ENCODE measurements around the gene BRAT1. TPM values are rescaled to one million over a fixed set of nuclear protein-coding genes. Genes with fewer than 3 reads are reported as not detected.
A peak's percentile ranks its signal among the peaks of the same experiment; 100 is the strongest.

Gene BRAT1
- total RNA-seq, 1 donor from 2014 or later, result 24.5 TPM

GRCh38 chr7:2523461-2523936, 31.8 kb downstream of the BRAT1 start:
- DNase-seq (ENCODE audit: low read depth), result no peak

DNA sequence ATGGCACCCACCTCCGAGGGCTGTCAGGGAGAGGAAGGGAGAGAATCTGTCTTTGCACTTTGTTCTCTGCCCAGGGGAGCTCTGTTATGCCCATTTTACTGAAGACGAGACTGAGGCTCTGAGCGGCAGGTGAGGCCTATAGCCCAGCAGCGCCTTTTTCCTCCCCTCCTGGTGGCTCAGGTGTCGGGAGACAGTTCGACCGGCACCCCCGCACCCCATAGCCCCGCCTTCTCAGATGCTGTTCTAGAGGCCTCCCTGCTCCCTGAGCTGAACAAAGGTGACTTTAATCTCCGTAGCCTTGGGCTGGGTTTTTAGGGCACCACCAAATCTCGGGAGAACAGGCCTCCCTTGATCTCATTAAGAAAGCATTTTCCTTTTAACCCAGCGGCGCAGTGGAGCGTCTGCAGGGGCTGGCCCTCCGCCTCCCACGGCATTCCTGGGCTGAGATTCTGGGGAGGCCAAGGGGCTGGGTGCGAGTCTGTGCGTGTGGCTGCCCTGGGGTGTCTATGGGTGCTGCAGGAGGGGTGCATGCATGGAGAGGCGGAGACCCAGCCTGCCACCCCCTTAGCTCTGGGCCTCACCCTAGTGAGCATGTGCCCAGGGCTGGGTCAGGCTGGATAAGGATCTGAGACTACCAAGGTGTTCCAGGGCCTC, 32.4 kb downstream of the BRAT1 start:
- peak; percentile 79 for DNase-seq (ENCODE audit: low read depth)

DNA sequence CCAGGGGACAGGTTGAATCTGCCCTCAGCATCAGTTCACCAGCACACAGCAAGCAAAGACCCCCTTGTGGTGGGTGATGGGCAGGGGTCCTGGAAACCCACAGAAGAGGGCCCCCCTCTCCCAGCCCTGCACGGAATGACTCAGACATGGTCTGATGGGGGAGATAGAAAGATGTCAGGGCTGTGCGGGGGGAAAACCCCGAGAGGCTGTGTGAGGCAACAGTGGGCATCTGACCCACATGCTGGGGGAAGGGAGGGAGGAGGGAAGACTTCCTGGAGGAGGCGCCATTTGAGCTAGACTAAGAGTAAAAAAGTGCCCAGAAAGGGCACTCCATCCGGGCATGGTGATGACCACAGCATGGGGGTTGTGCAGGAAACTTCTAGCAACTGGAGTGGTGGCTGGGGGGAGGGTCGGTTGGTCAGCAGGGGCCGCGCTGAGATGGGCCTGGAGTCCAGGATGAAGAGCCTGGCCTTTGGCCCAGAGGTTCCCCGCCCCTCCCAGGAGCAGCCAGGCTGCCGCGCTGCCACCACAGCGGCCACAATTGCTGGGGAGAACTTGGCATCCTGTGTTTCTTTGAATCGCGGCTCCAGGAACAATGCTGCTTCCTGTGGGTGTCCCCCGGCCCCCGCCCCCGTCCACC, 33.3 kb downstream of the BRAT1 start:
- peak; percentile 71 for DNase-seq (ENCODE audit: low read depth)

GRCh38 chr7:2521341-2521745, 34.0 kb downstream of the BRAT1 start:
- DNase-seq (ENCODE audit: low read depth), result no peak

- peak; percentile 30 for DNase-seq (ENCODE audit: low read depth)
Measured at GRCh38 chr7:2520761-2521290, 34.5 kb downstream of the BRAT1 start.

DNA sequence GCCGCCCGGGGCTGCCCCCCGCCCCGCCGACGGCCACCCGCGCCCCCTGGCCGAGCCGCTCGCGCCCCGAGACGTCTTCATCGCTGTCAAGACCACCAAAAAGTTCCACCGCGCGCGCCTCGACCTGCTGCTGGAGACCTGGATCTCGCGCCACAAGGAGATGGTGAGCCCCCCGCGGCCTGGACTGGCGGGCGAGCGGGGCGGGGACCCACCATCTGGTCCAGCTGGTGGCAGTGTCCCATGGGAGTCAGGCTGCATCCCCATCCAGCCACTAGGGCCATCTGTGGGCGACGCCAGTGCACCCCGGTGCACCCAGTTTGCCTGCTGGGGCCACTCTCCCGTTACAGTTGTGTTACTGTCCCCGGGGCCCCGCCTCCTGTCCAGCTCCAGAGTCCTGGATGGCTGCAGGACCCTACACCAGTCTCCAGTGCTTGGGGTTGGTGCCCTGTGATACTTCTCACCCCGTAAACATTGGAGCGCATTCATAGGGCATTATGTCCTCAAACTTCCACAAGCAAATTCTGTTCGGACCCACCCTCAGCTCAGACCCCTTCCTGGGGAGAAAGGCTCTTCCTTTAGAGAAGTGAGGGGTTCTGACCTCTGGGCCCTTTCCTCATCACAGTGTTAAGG, 35.1 kb downstream of the BRAT1 start:
- no peak for DNase-seq (ENCODE audit: low read depth)

DNA sequence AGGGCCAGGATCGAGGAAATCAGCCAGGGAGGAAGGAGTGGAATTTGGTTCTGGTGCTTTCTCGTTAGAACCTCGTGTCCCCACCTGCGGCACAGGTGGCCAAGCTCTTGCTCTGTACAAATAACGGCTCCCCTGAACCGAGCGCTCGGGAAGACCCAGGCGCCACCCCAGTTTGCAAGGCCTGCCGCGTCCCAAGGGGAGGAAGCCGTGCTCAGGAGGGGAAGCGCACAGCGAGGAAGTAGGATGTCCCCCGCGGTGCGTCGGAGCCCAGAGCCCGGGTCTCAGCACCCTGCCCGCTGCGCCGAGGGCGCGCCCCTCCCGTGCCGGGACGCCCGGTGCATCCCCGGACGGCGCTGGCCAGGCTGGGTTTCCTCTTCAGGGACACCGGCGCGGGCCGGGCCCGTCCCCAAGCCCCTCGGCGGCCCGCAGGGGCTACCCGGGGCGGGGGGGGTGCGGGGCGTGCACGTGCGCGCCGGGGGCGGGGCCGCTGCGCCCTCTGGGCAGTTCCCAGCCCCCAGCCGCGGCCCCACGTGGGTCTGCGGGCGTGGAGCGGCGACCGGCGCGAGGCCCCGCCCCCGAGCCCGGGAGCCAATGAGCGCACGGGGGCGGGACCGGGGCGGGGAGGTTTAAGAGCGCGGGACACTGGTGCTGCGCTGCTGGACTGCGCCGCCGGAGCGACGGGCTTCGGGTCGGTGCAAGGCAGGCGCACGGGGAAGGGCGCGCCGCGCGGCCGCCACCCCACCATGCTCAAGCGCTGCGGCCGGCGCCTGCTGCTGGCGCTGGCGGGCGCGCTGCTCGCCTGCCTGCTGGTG, 36.0 kb downstream of the BRAT1 start, which contains the start of gene LFNG:
Gene LFNG, plus strand, starts transcription at position 656 of the 812 bp plus-strand sequence. Its CDS starts 88 bp downstream, at position 744.
- DNase-seq (ENCODE audit: low read depth), result peak; percentile 58

- DNase-seq (ENCODE audit: low read depth), result no peak
Measured at GRCh38 chr7:2518737-2519118, 36.6 kb downstream of the BRAT1 start.

DNA sequence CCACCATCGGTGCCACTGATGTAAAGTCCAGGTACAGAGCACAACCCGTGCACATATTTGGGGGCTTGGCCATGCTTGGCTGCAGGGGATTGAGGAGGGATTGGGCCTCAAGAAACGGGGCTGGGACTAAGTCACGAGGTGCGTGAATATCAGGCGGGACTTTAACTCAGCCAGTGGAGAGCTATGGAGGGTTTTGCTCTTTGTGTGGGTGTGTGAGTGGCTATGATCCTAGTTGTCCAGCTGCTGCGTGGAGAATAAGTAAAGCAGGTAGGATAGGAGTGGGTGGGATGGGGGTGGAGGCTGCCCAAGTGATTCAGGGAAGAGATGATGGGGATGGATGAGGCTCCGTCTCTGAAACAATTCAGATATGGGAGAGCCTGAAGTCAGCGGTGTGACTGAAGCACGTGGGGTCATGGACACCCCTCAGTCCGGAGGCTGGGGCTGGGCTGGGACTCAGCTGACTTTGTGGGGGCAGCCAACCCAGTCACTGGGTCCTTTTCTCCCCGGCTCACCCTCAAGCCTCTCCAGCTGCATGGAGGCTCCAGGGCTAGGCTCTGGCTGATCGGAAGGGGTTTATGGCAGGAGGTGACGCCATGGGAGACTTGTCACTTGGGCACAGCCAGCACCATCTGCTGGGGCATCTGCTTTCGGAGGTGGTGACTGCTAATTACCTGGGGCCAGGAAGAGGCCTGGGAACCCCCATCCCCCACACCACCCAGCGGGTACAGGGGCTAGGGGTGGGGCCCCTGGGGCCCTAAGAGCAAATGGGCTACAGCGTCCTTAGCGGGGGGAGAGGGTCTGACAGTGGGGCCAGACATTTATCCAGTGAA, 37.4 kb downstream of the BRAT1 start:
- no peak for DNase-seq (ENCODE audit: low read depth)

DNA sequence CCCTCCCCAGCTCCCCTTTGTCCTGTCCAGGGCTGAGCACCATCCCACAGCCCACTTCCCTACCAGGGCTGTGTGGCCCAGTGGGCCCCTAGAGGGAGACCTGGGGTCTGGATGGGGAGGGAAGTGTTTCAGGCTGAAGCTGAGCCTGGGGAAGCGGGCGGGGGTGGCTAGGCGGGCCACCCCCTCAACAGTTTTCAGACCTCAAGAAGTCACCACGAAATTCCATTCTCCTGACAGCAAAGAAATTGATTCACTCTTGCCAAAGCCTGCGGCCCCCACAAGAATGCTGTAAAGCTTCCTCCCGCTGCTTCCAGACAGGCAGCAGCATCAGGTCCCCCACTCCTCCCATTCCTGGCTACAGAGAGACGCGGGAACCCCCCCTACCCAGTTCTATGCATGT, 38.3 kb downstream of the BRAT1 start:
- peak; percentile 93 for DNase-seq (ENCODE audit: low read depth)

- DNase-seq (ENCODE audit: low read depth), result peak; percentile 90
Measured at GRCh38 chr7:2516194-2516555, 39.1 kb downstream of the BRAT1 start.

- DNase-seq (ENCODE audit: low read depth), result peak; percentile 50
Measured at GRCh38 chr7:2515424-2516193, 39.7 kb downstream of the BRAT1 start.

- DNase-seq (ENCODE audit: low read depth), result no peak
Measured at GRCh38 chr7:2514473-2515423, 40.6 kb downstream of the BRAT1 start.

DNA sequence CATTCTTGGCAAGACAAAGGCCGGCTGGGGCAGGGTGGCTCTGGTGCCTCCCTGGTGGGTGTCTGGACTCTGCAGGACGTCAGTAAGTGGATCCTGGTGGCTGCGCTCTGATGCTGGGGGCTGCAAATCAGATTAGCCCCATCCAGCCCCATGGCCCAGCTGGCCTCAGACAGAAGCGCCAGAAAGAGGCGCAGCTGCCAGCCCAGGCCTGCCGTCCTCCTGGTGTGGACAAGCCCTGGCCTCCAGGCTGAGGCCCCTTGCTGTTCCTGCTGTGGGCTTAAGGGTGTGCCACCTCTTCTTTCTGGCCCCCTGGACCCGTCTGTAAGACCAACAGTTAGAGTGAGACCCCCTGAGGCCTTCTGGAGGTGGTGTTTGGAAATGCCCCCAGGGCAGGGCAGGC, 41.6 kb downstream of the BRAT1 start:
- no peak for DNase-seq (ENCODE audit: low read depth)

- DNase-seq (ENCODE audit: low read depth), result no peak
Measured at GRCh38 chr7:2512713-2513112, 42.6 kb downstream of the BRAT1 start.

GRCh38 chr7:2512179-2512661, 43.1 kb downstream of the BRAT1 start:
- DNase-seq (ENCODE audit: low read depth), result no peak

GRCh38 chr7:2511769-2512168, 43.6 kb downstream of the BRAT1 start:
- DNase-seq (ENCODE audit: low read depth), result no peak

DNA sequence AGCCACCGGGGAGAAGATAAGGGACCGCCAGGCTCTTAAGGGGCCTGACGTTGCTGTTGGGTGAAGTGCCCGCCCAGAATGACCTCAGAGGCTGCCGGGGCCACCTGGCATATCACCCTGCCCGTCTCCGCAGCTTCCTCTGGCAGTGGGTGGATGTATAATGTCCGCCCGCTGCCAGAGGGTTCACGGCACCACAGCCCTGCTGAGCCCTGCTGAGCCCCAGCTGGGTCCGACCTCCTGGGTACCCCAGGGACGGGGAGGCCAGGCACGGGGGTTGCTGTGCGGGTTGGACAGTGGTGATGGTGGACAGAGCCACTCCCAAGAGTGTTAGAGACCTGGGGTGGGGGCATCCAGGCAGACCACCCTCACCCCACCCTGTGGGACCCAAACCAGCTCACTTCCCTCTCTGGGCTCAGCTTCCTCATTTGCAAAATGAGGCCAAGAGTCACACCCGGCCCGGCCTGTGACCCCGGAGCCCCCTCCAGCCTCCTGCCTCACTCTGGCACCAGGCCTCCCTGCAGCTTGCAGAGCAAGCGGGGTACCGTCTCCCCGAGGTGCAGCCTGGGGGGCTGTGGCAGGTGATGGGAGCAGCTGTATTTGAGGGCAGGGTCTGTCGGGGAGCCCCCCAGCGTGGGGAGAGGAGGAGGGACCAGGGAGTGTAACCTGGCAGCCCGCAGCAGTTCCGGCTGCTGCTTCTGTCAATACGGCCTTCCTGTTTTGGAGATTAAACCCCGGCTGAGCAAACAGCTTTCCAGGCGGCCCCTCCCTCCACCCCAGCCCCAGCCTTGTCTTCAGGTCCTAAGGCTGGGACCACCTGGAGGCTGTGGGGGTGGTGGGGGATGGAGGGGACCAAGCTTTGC, 44.2 kb downstream of the BRAT1 start:
- no peak for DNase-seq (ENCODE audit: low read depth)
